ENCODE results near the gene CKAP2.
A peak's percentile ranks its signal among the peaks of the same experiment; 100 is the strongest.
"Not testable (repeated sequence)": the region's sequence is repeated elsewhere in the genome, so short reads cannot be mapped to it uniquely, and the experiment has no call there.

The CKAP2 gene

DNA sequence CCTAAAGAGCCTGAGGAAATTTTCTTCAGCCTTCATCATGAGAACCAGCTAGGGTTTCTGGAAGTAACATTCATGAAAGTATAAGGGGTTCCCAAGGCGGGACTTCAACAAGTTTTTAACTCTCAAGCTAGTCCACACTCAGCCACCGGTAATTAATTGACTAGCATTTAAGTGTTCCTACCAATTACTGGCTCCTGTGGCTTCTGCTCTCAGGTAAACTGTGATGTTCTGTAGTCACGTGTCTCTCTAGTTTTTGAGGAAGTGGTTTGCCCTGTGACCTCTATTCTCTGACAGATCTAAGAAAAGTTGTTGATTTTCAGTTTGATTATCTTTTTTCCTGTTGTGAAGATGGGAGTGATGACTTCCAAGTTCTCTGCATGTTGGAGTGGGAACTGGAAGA, 42.7 kb downstream of the CKAP2 start:
- not testable (repeated sequence) for H3K4me3 ChIP-seq (replicated peaks; ENCODE audit: low read depth, low read length); DNase-seq (ENCODE audit: extremely low read depth, low read depth)

DNA sequence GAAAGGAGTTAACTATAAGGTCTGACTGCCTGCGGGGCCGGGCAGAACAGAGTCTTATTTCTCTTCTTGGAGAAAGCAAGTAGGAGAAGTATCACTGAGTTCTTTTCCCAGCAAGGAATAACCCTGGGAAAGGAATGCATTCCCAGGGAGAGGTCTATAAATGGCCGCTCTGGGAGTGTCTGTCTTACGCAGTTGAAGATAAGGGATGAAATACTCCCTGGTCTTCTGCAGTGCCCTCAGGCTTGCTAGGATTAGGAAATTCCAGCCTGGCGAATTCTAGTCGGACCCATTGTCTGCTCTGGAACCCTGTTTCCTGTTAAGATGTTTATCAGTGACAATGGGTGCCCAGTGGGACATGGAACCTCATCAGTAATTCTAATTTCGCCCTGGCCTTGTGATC, 47.0 kb downstream of the CKAP2 start:
- H3K4me3 ChIP-seq (replicated peaks; ENCODE audit: low read depth, low read length); DNase-seq (ENCODE audit: extremely low read depth, low read depth): not testable (repeated sequence)

DNA sequence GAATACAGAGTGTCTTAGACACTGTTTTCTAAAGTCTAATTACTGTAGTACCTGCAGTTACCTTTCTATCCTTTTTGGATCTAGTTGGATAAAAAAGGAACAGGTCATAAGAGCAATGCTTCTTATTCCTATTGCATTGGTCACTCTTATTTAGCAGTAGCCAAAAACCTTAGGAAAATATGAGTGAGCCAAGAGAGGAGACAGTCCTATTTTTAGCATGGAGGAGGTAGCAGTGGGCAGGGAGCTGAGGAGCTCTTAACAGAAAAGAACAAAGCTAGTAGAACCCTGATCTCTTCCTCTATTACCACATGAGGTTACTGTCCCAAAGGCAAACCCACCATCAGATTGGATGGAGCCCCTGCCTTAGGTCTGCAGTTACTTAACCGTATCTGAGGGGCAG, 50.6 kb downstream of the CKAP2 start:
- not testable (repeated sequence) for DNase-seq (ENCODE audit: extremely low read depth, low read depth)

GRCh38 chr13:52509532-52509931, 54.3 kb downstream of the CKAP2 start:
- not testable (repeated sequence) for DNase-seq (ENCODE audit: extremely low read depth, low read depth); H3K4me3 ChIP-seq (replicated peaks; ENCODE audit: low read depth, low read length)

More for the DNA sequence above, 50.6 kb downstream of the CKAP2 start:
- not testable (repeated sequence) for H3K4me3 ChIP-seq (replicated peaks; ENCODE audit: low read depth, low read length)

- H3K4me3 ChIP-seq (replicated peaks; ENCODE audit: low read depth, low read length); DNase-seq (ENCODE audit: extremely low read depth, low read depth): not testable (repeated sequence)
These were observed 55.0 kb downstream of the CKAP2 start for GRCh38 chr13:52510221-52510797.

DNA sequence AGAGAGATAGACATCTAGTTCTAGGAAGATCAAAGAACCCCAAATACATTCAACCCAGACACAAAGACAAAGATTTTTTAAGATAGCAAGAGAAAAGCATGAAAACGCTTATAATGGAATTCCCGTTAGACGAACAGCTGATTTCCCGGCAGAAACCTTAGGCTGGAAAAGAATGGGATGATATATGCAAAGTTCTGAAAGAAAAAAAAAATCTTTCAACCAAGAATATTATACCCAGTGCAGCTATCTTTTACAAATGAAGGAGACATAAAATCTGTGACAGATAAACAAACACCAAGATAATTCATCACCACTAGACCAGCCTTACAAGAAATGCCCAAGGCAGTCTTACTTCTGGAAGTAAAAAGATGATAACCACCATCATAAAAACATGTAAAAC, 56.3 kb downstream of the CKAP2 start:
- not testable (repeated sequence) for DNase-seq (ENCODE audit: extremely low read depth, low read depth); H3K4me3 ChIP-seq (replicated peaks; ENCODE audit: low read depth, low read length)

DNA sequence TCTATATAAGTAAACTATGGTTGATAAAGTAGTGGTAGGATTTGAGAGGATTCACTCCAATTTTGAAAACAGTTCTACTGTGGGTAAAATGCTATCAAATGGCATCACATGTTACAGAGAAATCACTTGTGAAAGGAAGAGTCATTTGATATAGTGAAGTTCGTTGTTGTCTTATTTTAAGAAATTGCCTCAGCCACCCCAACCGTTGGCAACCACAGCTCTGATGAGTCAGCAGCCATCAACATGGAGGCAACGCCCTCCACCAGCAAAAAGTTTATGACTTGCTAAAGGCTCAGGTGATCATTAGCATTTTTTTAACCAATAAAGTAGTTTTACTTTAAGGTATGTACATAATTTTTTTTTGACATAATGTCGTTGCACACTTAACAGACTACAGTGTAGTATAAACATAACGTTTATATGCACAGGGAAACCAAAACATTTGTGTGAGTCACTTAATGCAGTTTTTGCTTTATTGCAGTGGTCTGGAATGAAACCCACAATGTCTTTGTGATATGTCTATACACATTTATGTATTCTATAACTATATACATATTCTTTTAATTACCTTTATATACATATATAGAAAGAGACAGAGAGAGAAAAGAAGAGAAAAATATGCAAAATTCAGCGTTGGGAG, 58.8 kb downstream of the CKAP2 start:
- H3K4me3 ChIP-seq (replicated peaks; ENCODE audit: low read depth, low read length) = not testable (repeated sequence)
- peak; percentile 14 for DNase-seq (ENCODE audit: extremely low read depth, low read depth)

- DNase-seq (ENCODE audit: extremely low read depth, low read depth); H3K4me3 ChIP-seq (replicated peaks; ENCODE audit: low read depth, low read length): not testable (repeated sequence)
These were observed 68.0 kb downstream of the CKAP2 start for GRCh38 chr13:52523323-52523722.

Measured in HFF-Myc (cell line).